OCI-LY1 (cell line): ENCODE results near the gene PTPRT.

ENCODE experiments used
- EZH2 ChIP-seq: fragments of 200-600 bp; sonication (generic), shearing (Covaris generic); IDR thresholded peaks from 2 replicates; pipeline ENCODE4 v1.8.0; 2017; ENCODE audit warnings: borderline replicate concordance, mixed run types, mild to moderate bottlenecking, antibody characterized with exemption, low read length, moderate library complexity, mixed read lengths
- TF ChIP-seq, protein P1 (sequence below): fragments of 200-600 bp; sonication (generic), shearing (Covaris generic); IDR thresholded peaks from 2 replicates; pipeline ENCODE4 v1.5.1; 2017; ENCODE audit warnings: mild to moderate bottlenecking, antibody characterized with exemption, low read length, moderate library complexity, mixed read lengths

DNA sequence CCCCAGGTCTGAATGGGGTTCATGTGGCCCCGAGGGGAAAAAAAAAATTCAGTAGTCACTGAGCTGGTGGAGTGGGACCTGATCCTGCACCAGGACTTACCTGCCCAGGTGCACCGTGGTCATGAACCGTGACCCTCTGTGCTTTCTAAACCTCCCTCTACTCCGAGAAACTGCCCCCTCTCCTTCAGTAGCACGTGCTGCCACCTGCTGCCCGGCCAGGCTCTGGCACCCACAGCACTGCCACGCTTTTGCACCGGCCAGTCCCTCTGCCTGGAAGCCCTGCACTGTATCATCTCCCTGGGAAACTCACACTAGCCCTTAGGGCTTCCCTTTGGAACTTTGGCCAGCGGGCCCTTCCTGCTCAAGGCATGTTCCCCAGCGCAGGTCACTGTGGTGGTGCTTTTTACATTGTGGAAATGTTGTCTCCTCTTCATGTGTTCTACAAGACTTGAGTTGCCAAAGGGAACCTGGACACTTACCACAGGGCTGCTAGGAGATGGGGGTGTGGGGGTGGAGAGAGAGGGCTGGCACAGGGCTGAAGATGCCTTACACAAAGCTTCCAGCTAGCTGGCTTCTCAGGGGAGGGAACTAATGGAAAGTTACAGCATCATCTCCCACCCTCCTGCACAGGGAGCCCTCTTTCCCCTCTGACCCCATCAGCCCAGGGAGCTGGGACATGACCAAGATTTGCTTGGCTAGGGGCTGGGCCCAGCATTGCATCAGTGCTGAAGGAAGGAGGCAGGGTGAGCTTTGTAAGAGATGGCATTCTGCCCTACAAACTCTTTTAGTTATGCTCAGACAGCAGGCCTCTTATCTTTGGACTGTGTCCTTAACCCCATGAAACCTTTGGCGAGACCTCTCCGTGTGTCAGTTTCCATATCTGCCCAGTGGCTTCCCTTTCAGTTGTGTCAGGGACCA is 2.5 kb upstream of the PTPRT start:
- TF ChIP-seq, protein P1, sequence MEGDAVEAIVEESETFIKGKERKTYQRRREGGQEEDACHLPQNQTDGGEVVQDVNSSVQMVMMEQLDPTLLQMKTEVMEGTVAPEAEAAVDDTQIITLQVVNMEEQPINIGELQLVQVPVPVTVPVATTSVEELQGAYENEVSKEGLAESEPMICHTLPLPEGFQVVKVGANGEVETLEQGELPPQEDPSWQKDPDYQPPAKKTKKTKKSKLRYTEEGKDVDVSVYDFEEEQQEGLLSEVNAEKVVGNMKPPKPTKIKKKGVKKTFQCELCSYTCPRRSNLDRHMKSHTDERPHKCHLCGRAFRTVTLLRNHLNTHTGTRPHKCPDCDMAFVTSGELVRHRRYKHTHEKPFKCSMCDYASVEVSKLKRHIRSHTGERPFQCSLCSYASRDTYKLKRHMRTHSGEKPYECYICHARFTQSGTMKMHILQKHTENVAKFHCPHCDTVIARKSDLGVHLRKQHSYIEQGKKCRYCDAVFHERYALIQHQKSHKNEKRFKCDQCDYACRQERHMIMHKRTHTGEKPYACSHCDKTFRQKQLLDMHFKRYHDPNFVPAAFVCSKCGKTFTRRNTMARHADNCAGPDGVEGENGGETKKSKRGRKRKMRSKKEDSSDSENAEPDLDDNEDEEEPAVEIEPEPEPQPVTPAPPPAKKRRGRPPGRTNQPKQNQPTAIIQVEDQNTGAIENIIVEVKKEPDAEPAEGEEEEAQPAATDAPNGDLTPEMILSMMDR, result peak; percentile 72
- TF ChIP-seq EZH2, result no peak
